ENCODE results near the gene CRHR2.

GRCh38 chr7:30617359-30617758 is 64.9 kb downstream of the CRHR2 start:
- TF ChIP-seq EZH2 (optimal IDR thresholded peaks at IDR 0.05; ENCODE audit: low read depth, low read length) (no peak), CTCF (IDR thresholded peaks at IDR 0.05; ENCODE audit: low read length) (no peak)
